ENCODE results near the gene C1QTNF6. TPM values are rescaled to one million over a fixed set of nuclear protein-coding genes. Genes with fewer than 3 reads are reported as not detected.
"Not testable (repeated sequence)": the region's sequence is repeated elsewhere in the genome, so short reads cannot be mapped to it uniquely, and the experiment has no call there.

Gene C1QTNF6
- 16.9 TPM for polyA plus RNA-seq (2013, experiment 1 of 4)
- 18.6 TPM for polyA plus RNA-seq (2013, experiment 2 of 4)
- 14.0 TPM for polyA plus RNA-seq (2013, experiment 3 of 4)
- 18.2 TPM for polyA plus RNA-seq (2013, experiment 4 of 4)

DNA sequence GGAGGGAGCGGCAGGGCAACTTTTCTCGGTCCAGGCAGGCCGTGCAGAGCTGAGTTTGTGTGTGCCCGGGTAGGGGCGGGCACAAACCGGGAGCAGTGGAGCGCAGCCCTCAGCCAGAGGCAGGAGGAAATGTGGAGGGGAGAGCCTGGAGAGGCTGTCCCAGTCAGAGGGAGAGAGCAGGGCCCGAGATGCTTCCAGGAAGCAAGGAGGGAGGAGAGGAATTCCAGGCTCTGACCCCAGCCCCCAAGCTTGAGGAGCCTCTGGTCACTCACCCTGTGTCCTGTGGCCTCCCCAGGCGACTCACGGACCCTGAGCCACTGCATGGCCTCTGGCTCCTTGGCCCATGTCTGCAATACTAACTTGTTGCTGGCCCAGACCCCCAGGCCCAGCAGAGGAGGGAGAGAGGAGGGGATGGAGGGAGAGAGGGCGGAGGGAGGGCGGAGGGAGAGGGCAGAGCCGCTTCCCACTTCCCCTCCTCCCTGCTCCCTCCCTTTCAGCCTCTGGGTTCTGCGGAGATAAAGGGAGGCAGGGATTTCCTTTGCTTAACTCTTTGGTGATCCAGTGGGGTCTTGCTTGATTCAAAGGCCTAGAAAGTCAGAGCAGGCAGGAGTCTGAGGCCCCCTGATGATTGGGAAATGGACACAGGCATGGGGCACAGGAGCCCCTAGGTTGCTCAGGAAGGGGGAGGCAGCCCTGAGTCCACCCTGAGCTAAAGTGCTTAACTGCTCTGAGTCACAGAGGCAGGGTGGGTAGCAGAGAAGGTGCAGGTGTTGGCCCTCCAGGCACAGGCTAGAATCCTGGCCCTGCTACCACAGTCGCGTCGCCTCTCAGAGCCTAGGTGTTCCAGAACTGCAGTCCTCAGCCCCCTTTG is at the start of gene C1QTNF6:
C1QTNF6 (minus strand) TSS at position 357 of the 871 bp plus-strand sequence; CDS start at position 323, 34 bp downstream.
- peak within 1 kb of the TSS; percentile 86 for H3K27ac ChIP-seq (ENCODE audit: insufficient read depth, low read depth, low read length, poor library complexity, severe bottlenecking)
- H3K4me3 ChIP-seq (ENCODE audit: insufficient read depth, low read depth, low read length) = peak within 1 kb of the TSS; percentile 33
- H3K36me3 ChIP-seq (ENCODE audit: control insufficient read depth, insufficient read depth, low read length) = no peaks in the 10 kb centered on the region
- H3K27me3 ChIP-seq (ENCODE audit: control insufficient read depth, insufficient read depth, low read length, poor library complexity, severe bottlenecking) = no peaks in the 10 kb centered on the region
- WGBS, 2 experiments = 14 to 18% methylated on average over 16 to 17 of the region's 17 CpGs
- H3K9me3 ChIP-seq (ENCODE audit: control insufficient read depth, low read length) = no peaks in the 10 kb centered on the region
- peaks cover 26% of the 10 kb centered on the region for H3K4me1 ChIP-seq (ENCODE audit: control insufficient read depth, insufficient read depth, low read length)

DNA sequence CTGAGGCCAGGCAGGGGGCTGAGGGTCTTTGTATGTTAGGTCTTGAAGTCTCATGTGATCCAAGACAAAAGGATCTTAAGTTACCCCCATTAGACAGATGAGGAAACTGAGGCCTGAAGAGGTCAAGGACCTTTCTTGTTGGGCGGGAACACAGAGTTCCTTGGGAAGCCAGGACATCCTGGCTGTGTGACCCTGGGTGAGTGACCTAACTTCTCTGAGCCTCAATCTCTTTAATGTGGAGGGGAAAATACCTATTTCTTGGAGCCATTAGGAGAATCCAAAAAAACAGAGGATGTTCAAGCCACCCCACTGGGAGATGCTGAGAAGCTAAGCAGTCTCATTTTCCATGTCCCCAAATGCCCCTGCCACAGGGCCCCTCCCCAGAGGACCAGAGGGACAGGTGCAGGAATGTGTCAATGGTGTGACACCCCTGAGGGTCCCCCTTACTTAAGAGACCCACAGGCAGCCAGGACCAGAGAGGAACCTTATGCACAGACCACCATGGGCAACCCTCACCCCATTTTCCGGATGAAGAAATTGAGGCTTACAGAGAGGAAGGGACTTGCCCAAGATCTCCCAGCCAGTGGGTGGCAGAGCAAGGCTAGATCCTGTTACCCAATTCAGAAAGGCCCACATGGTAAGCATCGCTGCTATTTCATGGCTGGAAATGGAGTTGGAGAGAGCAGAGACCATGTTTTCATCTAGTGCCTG is 48.0 kb upstream of the C1QTNF6 start:
- no peaks in the 10 kb centered on the region for H3K9me3 ChIP-seq (ENCODE audit: control insufficient read depth, low read length)
- H3K4me3 ChIP-seq (ENCODE audit: insufficient read depth, low read depth, low read length) = no peak overlapping the region
- WGBS, 2 experiments = 94 to 96% methylated on average over 3 of the region's 3 CpGs
- no peaks in the 10 kb centered on the region for H3K4me1 ChIP-seq (ENCODE audit: control insufficient read depth, insufficient read depth, low read length)
- no peaks in the 10 kb centered on the region for H3K27me3 ChIP-seq (ENCODE audit: control insufficient read depth, insufficient read depth, low read length, poor library complexity, severe bottlenecking)
- no peaks in the 10 kb centered on the region for H3K36me3 ChIP-seq (ENCODE audit: control insufficient read depth, insufficient read depth, low read length)
- no peak overlapping the region for H3K27ac ChIP-seq (ENCODE audit: insufficient read depth, low read depth, low read length, poor library complexity, severe bottlenecking)

DNA sequence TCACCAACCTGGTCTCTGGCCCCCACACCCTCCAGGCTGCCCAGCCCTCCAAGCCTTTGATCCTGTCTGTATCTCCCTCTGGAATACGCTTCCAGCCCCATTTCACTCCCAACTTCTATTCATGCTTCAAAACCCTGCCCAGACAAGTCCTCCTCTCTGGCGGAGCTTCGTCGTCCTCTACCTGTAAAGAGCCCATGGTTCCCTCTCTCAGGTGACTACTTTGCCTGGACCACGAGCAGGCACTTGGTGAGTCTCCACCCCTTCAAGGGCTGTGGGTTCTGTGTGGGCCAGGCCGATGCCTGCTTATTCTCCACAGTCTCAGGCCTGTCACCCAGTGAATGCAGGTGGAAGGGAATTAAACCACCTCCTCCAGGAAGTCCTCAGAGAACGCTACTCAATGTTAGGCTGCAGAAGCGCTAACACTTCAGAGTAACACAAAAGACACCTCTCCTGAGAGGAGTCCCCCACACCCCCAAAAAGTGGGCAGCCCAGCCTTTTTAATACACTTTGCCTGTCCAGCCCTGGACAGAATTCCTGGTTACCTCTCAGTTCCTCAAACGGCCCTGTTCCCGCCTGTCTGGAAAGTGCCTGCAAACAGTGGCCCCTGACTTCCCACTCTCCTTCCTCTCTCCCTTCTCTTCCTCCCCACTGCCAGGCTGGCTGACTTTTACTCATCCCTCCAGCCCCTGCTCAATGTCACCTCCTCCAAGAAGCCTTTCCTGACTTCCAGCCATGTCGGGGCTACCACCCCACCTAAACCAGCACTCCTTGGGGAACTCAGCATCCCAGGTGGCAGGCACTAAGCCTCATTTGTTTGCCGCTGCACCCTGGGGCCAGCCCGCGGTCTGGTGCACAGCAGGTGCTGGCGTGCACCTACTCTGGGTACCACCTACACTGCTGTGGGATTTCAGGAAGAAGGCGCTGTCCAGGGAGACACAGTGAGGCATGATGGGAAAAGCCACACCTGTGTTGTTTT is 47.0 kb upstream of the C1QTNF6 start:
- no peak overlapping the region for H3K4me3 ChIP-seq (ENCODE audit: insufficient read depth, low read depth, low read length)
- no peaks in the 10 kb centered on the region for H3K9me3 ChIP-seq (ENCODE audit: control insufficient read depth, low read length)
- H3K27ac ChIP-seq (ENCODE audit: insufficient read depth, low read depth, low read length, poor library complexity, severe bottlenecking) = no peak overlapping the region
- no peaks in the 10 kb centered on the region for H3K27me3 ChIP-seq (ENCODE audit: control insufficient read depth, insufficient read depth, low read length, poor library complexity, severe bottlenecking)
- H3K4me1 ChIP-seq (ENCODE audit: control insufficient read depth, insufficient read depth, low read length) = no peaks in the 10 kb centered on the region
- WGBS, 2 experiments = 84 to 85% methylated on average over 16 of the region's 16 CpGs
- no peaks in the 10 kb centered on the region for H3K36me3 ChIP-seq (ENCODE audit: control insufficient read depth, insufficient read depth, low read length)

DNA sequence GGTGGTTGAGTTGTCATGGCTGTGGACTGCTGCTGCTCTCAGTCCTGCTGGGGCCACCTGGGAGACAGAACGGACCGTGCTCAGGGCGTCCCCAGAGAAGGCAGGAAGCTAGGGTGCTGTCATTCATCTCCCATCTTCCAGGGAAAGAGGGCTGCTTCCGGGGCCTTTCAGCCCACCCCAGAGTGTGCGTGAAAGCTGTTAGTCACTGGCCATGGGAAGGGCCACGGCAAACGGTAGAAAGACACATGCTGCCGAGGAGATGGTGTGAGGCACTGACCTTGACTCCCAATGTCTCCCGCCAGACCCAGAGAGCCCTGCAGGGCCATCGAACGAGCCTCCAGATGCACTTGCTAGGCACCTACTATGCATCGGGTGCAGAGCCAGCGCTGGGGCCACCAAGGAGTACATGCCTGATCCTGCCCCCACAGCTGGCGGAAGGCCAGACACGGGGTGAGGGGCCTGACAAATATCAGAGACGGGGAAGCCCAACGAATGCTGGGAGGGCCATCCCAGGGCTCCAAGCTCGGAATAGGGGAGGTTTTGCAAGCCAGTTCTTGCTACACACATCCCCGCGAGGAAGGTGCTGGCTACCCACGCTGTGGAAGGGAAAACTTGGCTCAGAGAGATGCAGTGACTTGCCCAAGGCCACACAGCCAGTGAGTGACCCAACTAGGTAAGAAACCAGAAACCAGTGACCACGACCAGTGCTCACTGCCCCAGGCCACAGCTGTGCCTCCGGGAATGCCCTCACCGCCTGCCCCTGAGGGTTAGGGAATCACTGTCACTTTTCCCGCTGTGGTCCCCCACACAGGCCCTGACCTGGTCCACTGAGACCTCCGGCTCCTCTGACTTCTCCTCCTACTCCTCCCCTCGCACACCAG is 45.9 kb upstream of the C1QTNF6 start:
- Histone ChIP-seq H3K27me3 (ENCODE audit: control insufficient read depth, insufficient read depth, low read length, poor library complexity, severe bottlenecking) (no peaks in the 10 kb centered on the region), H3K36me3 (ENCODE audit: control insufficient read depth, insufficient read depth, low read length) (no peaks in the 10 kb centered on the region), H3K4me1 (ENCODE audit: control insufficient read depth, insufficient read depth, low read length) (no peaks in the 10 kb centered on the region), H3K9me3 (ENCODE audit: control insufficient read depth, low read length) (no peaks in the 10 kb centered on the region), H3K27ac (ENCODE audit: insufficient read depth, low read depth, low read length, poor library complexity, severe bottlenecking) (no peak overlapping the region), H3K4me3 (ENCODE audit: insufficient read depth, low read depth, low read length) (no peak overlapping the region)
- 90% methylated on average over 27 of the region's 27 CpGs for WGBS, 2 experiments

DNA sequence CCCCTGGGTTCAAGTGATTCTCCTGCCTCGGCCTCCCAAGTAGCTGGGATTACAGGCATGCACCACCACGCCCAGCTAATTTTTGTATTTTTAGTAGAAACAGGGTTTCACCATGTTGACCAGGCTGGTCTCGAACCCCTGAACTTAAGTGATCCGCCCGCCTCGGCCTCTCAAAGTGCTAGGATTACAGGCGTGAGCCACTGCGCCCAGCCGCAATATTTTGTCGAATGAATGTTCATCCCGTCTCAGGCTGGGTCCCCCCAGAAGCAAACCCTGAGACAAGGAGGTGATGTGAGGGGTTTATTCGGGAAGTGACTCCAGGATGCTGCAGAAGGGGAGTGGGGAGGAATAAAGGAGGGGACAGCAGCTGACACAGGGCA is 45.3 kb upstream of the C1QTNF6 start:
- 92 to 93% methylated on average over 12 of the region's 12 CpGs for WGBS, 2 experiments

DNA sequence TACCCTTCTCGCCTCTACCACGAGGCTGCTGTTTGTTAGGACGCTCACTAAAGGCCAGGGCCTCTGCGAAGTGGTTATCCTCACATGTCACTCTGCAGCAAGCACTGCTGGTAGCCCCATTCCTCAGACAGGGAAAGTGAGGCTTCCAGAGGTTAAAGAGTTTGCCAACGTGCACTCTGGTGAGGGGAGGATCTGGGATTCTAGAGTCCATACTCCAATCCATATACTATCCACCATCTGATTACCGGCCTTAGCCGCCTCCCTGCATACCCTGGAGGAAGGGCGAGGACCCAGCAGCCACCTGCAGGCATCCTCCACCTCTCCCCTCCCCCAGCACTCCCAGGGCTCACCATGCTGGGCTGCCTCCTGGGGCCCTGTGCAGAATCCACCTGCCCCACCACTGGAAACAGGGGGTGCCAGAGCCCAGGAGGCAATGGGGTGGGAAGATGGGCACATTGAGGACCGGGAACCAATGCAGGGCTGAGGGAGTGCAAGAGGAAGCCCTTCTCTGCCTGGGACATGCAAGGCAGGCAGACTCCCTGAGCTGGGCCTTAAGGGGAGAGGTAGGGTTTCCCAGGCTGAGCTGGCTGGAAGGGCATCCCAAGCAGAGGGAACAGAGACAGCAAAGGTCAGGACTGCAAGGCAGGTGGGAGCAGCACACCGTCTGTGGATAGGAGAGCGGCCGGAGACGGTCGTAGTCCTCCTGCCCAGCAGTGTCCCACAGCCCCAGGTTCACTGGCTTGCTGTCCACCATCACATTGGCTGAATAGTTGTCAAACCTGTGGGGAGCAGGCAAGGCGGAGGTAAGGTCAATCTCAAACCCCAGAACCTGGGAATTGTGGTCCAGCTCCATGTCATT is 44.3 kb upstream of the C1QTNF6 start:
- no peaks in the 10 kb centered on the region for H3K9me3 ChIP-seq (ENCODE audit: control insufficient read depth, low read length)
- no peaks in the 10 kb centered on the region for H3K4me1 ChIP-seq (ENCODE audit: control insufficient read depth, insufficient read depth, low read length)
- no peaks in the 10 kb centered on the region for H3K27me3 ChIP-seq (ENCODE audit: control insufficient read depth, insufficient read depth, low read length, poor library complexity, severe bottlenecking)
- no peaks in the 10 kb centered on the region for H3K36me3 ChIP-seq (ENCODE audit: control insufficient read depth, insufficient read depth, low read length)
- H3K27ac ChIP-seq (ENCODE audit: insufficient read depth, low read depth, low read length, poor library complexity, severe bottlenecking) = no peak overlapping the region
- H3K4me3 ChIP-seq (ENCODE audit: insufficient read depth, low read depth, low read length) = no peak overlapping the region
- 89 to 90% methylated on average over 15 of the region's 15 CpGs for WGBS, 2 experiments

More for the DNA sequence above, 45.3 kb upstream of the C1QTNF6 start:
- not testable (repeated sequence) for H3K36me3 ChIP-seq (ENCODE audit: control insufficient read depth, insufficient read depth, low read length); H3K4me1 ChIP-seq (ENCODE audit: control insufficient read depth, insufficient read depth, low read length); H3K4me3 ChIP-seq (ENCODE audit: insufficient read depth, low read depth, low read length); H3K27me3 ChIP-seq (ENCODE audit: control insufficient read depth, insufficient read depth, low read length, poor library complexity, severe bottlenecking); H3K27ac ChIP-seq (ENCODE audit: insufficient read depth, low read depth, low read length, poor library complexity, severe bottlenecking); H3K9me3 ChIP-seq (ENCODE audit: control insufficient read depth, low read length)

DNA sequence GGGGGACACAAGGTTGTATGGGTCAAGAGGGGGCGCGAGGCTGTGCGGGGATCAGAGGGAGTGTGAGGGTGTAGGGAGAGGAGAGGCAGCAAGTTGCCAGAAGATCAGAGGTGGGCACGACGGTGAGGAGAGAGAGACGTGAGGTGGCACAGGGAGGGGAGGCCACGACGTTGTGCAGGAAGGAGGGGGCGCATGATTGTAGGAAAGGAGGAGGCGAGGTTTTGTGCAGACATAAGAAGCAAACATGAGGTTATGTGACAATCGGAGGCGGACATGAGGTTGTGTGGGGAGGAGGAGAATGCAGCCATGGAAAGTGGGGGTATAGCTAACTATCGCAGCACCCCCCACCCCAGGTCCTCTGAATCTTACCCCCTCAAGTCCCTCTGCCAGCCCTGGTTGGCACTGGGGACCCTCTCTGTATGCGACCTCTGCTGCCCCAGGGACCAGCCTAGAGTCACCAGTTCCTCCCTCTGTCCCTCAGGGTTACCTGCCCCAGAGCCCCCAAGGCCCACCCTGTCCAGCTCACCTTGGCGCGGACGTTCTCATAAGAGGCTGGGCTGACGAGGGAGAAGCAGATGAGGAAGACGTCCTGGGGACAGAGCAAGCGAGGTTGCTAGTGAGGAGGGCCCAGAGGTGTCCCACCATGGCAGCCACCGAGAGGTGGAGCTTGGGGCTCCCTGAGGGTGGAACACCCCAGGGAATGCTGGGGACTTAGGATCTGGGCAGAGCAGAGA is 43.5 kb upstream of the C1QTNF6 start:
- no peaks in the 10 kb centered on the region for H3K27me3 ChIP-seq (ENCODE audit: control insufficient read depth, insufficient read depth, low read length, poor library complexity, severe bottlenecking)
- WGBS, 2 experiments = 90 to 92% methylated on average over 21 of the region's 21 CpGs
- no peaks in the 10 kb centered on the region for H3K4me1 ChIP-seq (ENCODE audit: control insufficient read depth, insufficient read depth, low read length)
- no peak overlapping the region for H3K27ac ChIP-seq (ENCODE audit: insufficient read depth, low read depth, low read length, poor library complexity, severe bottlenecking)
- H3K4me3 ChIP-seq (ENCODE audit: insufficient read depth, low read depth, low read length) = no peak overlapping the region
- no peaks in the 10 kb centered on the region for H3K36me3 ChIP-seq (ENCODE audit: control insufficient read depth, insufficient read depth, low read length)
- no peaks in the 10 kb centered on the region for H3K9me3 ChIP-seq (ENCODE audit: control insufficient read depth, low read length)

DNA sequence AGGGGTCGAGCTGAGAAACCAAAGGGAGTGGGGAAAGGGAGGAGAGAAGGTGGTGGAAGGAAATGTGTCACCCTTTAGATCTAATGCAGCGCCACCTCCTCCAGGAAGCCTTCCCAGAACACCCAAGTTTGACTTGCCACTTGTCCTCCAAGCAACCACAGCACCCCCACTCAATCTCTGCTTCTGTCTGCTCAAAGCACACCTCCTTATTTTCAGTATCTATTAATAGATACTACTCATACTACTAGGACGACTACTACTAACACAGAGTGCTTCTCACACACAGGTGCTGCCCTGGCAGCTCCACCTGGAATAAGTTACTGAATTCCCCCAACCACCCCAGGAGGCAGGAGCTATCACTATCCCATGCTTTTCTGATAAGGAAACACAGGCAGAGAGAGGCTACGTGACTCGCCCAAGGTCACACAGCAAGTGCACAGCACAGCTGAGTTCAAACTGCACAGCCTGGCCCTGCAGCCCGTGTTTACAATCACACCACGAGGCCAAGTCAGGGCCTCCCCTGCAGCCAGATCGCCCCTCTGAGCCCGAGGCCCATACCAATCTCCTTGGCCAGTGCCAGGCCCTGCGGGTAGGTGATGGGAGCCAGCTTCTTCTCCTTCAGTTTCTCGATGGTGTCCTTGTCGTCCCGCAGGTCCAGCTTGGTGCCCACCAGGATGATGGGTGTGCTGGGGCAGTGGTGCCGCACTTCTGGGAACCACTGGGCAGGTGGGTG is 42.8 kb upstream of the C1QTNF6 start:
- H3K4me1 ChIP-seq (ENCODE audit: control insufficient read depth, insufficient read depth, low read length) = no peaks in the 10 kb centered on the region
- H3K9me3 ChIP-seq (ENCODE audit: control insufficient read depth, low read length) = no peaks in the 10 kb centered on the region
- no peaks in the 10 kb centered on the region for H3K36me3 ChIP-seq (ENCODE audit: control insufficient read depth, insufficient read depth, low read length)
- no peaks in the 10 kb centered on the region for H3K27me3 ChIP-seq (ENCODE audit: control insufficient read depth, insufficient read depth, low read length, poor library complexity, severe bottlenecking)
- H3K4me3 ChIP-seq (ENCODE audit: insufficient read depth, low read depth, low read length) = no peak overlapping the region
- no peak overlapping the region for H3K27ac ChIP-seq (ENCODE audit: insufficient read depth, low read depth, low read length, poor library complexity, severe bottlenecking)
- 86 to 88% methylated on average over 14 of the region's 14 CpGs for WGBS, 2 experiments

Data from ectodermal cell (in vitro differentiated cells).